H9 (cell line): ENCODE results near the gene SLC30A1. TPM values are rescaled to one million over a fixed set of nuclear protein-coding genes. Genes with fewer than 3 reads are reported as not detected.

ENCODE experiments used
- DNase-seq: peaks from one replicate; pipeline ENCODE4 v3.0.0-alpha.2; 2017
- H2AFZ ChIP-seq: one replicate; pipeline ENCODE4 v1.6.1; 2013; ENCODE audit warnings: mild to moderate bottlenecking, low read length, control low read depth, moderate library complexity
- H2AK5ac ChIP-seq: 2 replicates; pipeline ENCODE4 v1.6.1; 2013; ENCODE audit warnings: low read length, control low read depth, mixed read lengths; ENCODE audit not compliant: insufficient read length
- H2BK120ac ChIP-seq: one replicate; pipeline ENCODE4 v1.6.1; 2013; ENCODE audit warnings: low read depth, mild to moderate bottlenecking, low read length, control low read depth, inconsistent platforms; ENCODE audit not compliant: poor library complexity, severe bottlenecking
- H2BK12ac ChIP-seq: 2 replicates; pipeline ENCODE4 v1.6.1; 2013; ENCODE audit warnings: low read length, control low read depth, mixed read lengths, low read depth; ENCODE audit not compliant: insufficient read length
- H2BK15ac ChIP-seq: 2 replicates; pipeline ENCODE4 v1.6.1; 2013; ENCODE audit warnings: low read depth, low read length, control low read depth
- H2BK20ac ChIP-seq: one replicate; pipeline ENCODE4 v1.6.1; 2013; ENCODE audit warnings: low read depth, mild to moderate bottlenecking, low read length, control low read depth, inconsistent platforms; ENCODE audit not compliant: poor library complexity, severe bottlenecking
- H2BK5ac ChIP-seq: 2 replicates; pipeline ENCODE4 v1.6.1; 2013; ENCODE audit warnings: low read length, control low read depth, mixed read lengths; ENCODE audit not compliant: insufficient read length
- H3K14ac ChIP-seq: 2 replicates; pipeline ENCODE4 v1.6.1; 2013; ENCODE audit warnings: low read length, control low read depth; ENCODE audit not compliant: insufficient read depth
- H3K18ac ChIP-seq: 2 replicates; pipeline ENCODE4 v1.6.1; 2013; ENCODE audit warnings: low read depth, mild to moderate bottlenecking, mixed read lengths, low read length, control low read depth; ENCODE audit not compliant: insufficient read length
- H3K23ac ChIP-seq: 2 replicates; pipeline ENCODE4 v1.6.1; 2013; ENCODE audit warnings: low read length, control low read depth, mixed read lengths, low read depth; ENCODE audit not compliant: insufficient read length
- H3K23me2 ChIP-seq: 2 replicates; pipeline ENCODE4 v1.6.1; 2013; ENCODE audit warnings: low read depth, mild to moderate bottlenecking, mixed read lengths, low read length, control low read depth; ENCODE audit not compliant: insufficient read length, poor library complexity, severe bottlenecking
- H3K27ac ChIP-seq: 2 replicates; pipeline ENCODE4 v1.5.1; 2013; ENCODE audit warnings: low read length, control low read depth, mixed read lengths, low read depth; ENCODE audit not compliant: insufficient read length
- H3K27me3 ChIP-seq: 2 replicates; pipeline ENCODE4 v1.6.1; 2013; ENCODE audit warnings: low read length, control low read depth, inconsistent platforms; ENCODE audit not compliant: insufficient read depth
- H3K4ac ChIP-seq: 2 replicates; pipeline ENCODE4 v1.6.1; 2013; ENCODE audit warnings: low read depth, mild to moderate bottlenecking, control low read depth, inconsistent platforms, low read length, moderate library complexity
- H3K4me1 ChIP-seq: 2 replicates; pipeline ENCODE4 v1.6.1; 2013; ENCODE audit warnings: low read length, control low read depth, inconsistent platforms; ENCODE audit not compliant: insufficient read depth
- H3K4me2 ChIP-seq: 2 replicates; pipeline ENCODE4 v1.6.1; 2013; ENCODE audit warnings: low read length, control low read depth, mixed read lengths; ENCODE audit not compliant: insufficient read length, insufficient read depth
- H3K56ac ChIP-seq: 2 replicates; pipeline ENCODE4 v1.6.1; 2013; ENCODE audit warnings: low read depth, mild to moderate bottlenecking, mixed read lengths, low read length, control low read depth; ENCODE audit not compliant: insufficient read length
- H3K79me1 ChIP-seq: 2 replicates; pipeline ENCODE4 v1.6.1; 2013; ENCODE audit warnings: low read depth, mild to moderate bottlenecking, moderate library complexity, low read length, control low read depth, inconsistent platforms; ENCODE audit not compliant: insufficient read depth, poor library complexity, severe bottlenecking
- H3K79me2 ChIP-seq: 2 replicates; pipeline ENCODE4 v1.6.1; 2013; ENCODE audit warnings: low read length, control low read depth, inconsistent platforms; ENCODE audit not compliant: insufficient read depth
- H3K9ac ChIP-seq: 2 replicates; pipeline ENCODE4 v1.6.1; 2013; ENCODE audit warnings: low read length, control low read depth, mixed read lengths; ENCODE audit not compliant: insufficient read length; ENCODE audit errors: extremely low read depth
- H3K9me3 ChIP-seq: one replicate; pipeline ENCODE4 v1.6.1; 2013; ENCODE audit warnings: low read depth, low read length, inconsistent platforms; ENCODE audit not compliant: control insufficient read depth
- H3T11ph ChIP-seq: one replicate; pipeline ENCODE4 v1.6.1; 2013; ENCODE audit warnings: mild to moderate bottlenecking, low read length, control low read depth, inconsistent platforms
- H4K20me1 ChIP-seq: one replicate; pipeline ENCODE4 v1.6.1; 2013; ENCODE audit not compliant: control insufficient read depth, insufficient read length, insufficient read depth
- H4K5ac ChIP-seq: 2 replicates; pipeline ENCODE4 v1.6.1; 2013; ENCODE audit warnings: low read depth, mild to moderate bottlenecking, mixed read lengths, low read length, control low read depth; ENCODE audit not compliant: insufficient read length
- H4K8ac ChIP-seq: replicated peaks from 2 replicates; pipeline ENCODE4 v1.6.1; 2013; ENCODE audit warnings: low read length, control low read depth, mixed read lengths, low read depth; ENCODE audit not compliant: insufficient read length
- H4K91ac ChIP-seq: 2 replicates; pipeline ENCODE4 v1.6.1; 2013; ENCODE audit warnings: low read depth, mild to moderate bottlenecking, moderate library complexity, mixed read lengths, low read length, control low read depth; ENCODE audit not compliant: insufficient read length
- H3K27ac Mint-ChIP-seq, 3 experiments: 2 replicates in 2 of 3; 3 replicates in 1 of 3; pipeline ENCODE4 v1.8.0; 2020 to 2021; ENCODE audit warnings: mixed read lengths in 3 of 3, mild to moderate bottlenecking in 1 of 3, moderate library complexity in 1 of 3
- H3K27me3 Mint-ChIP-seq: 2 replicates; pipeline ENCODE4 v1.8.0; 2021; ENCODE audit warnings: low read depth, mild to moderate bottlenecking, moderate library complexity, mixed read lengths
- H3K36me3 Mint-ChIP-seq, 3 experiments: 2 replicates in 2 of 3; 3 replicates in 1 of 3; pipeline ENCODE4 v1.8.0; 2020 to 2021; ENCODE audit warnings: low read depth in 3 of 3, mixed read lengths in 3 of 3; ENCODE audit not compliant: insufficient read depth in 1 of 3
- H3K4me1 Mint-ChIP-seq, 2 experiments: 2 replicates each; pipeline ENCODE4 v1.8.0; 2020; ENCODE audit warnings: mixed read lengths in 2 of 2
- H3K4me3 Mint-ChIP-seq, 2 experiments: 2 replicates in 1 of 2; 3 replicates in 1 of 2; pipeline ENCODE4 v1.8.0; 2020 to 2021; ENCODE audit warnings: mild to moderate bottlenecking in 2 of 2, mixed read lengths in 2 of 2, moderate library complexity in 1 of 2
- H3K9me3 Mint-ChIP-seq, 2 experiments: 2 replicates in 1 of 2; 3 replicates in 1 of 2; pipeline ENCODE4 v1.8.0; 2020; ENCODE audit warnings: mild to moderate bottlenecking in 2 of 2, mixed read lengths in 2 of 2, moderate library complexity in 1 of 2
- total RNA-seq: library from RNA; stranded (reverse); gene quantifications from 2 replicates; pipeline ENCODE4 v1.2.1, GENCODE V29; 2021
- TF ChIP-seq, protein P1 (sequence below): fragments of 200-600 bp; sonication (generic); conservative IDR thresholded peaks from 3 replicates; pipeline ENCODE4 v1.8.0; 2021; ENCODE audit warnings: antibody characterized with exemption, mild to moderate bottlenecking

Gene SLC30A1
- total RNA-seq, 1 experiment from 2014 or later: 17.1 TPM

DNA sequence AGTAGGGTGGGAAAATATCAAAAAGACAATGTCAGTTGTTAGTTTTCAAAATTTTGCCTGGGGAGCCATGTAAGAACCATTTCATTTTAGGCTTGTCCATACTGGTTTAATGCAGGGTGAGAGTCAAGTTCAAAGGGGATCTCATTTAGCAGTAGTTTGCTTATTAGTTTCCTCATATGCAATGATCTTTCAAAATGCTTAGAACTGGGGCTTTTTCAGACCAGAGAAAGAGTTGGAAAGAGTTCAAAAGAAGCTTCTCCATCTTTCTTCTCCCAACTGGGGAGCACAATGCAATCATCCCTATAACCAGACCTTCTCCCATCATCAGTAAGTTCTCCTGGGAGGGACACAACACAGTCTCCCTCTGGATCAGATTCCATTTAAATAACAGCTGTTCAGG, 16.5 kb upstream of the SLC30A1 start:
- Histone ChIP-seq H3K23me2 (no peaks in the 10 kb centered on the region), H3K14ac (no peak overlapping the region), H3K9me3 (no peaks in the 10 kb centered on the region), H2AK5ac (no peak overlapping the region), H2BK15ac (no peak overlapping the region), H2BK12ac (no peak overlapping the region), H3K79me1 (no peaks in the 10 kb centered on the region), H2AFZ (no peak overlapping the region), H3K4ac (no peak overlapping the region), H2BK120ac (no peak overlapping the region), H3K9ac (no peak overlapping the region), H3K23ac (no peak overlapping the region), H4K91ac (no peak overlapping the region), H3K56ac (no peak overlapping the region), H3T11ph (no peak overlapping the region), H4K8ac (no peak overlapping the region), H3K27ac (no peak overlapping the region), H3K4me1 (no peaks in the 10 kb centered on the region), H3K79me2 (no peaks in the 10 kb centered on the region), H4K5ac (no peak overlapping the region), H3K4me2 (no peak overlapping the region), H2BK5ac (no peak overlapping the region), H3K27me3 (no peaks in the 10 kb centered on the region), H2BK20ac (no peak overlapping the region), H4K20me1 (no peaks in the 10 kb centered on the region), H3K18ac (no peak overlapping the region)
- Mint-ChIP-seq H3K27me3 (no peaks in the 10 kb centered on the region; the same call in 1 of the 2 replicates), H3K9me3 (no peaks in the 10 kb centered on the region), H3K27ac (no peak overlapping the region; a peak in 1 of 7 replicates), H3K36me3 (no peaks in the 10 kb centered on the region), H3K4me3 (no peak overlapping the region), H3K4me1 (no peaks in the 10 kb centered on the region)
- DNase-seq: no peak
- TF ChIP-seq, protein P1, sequence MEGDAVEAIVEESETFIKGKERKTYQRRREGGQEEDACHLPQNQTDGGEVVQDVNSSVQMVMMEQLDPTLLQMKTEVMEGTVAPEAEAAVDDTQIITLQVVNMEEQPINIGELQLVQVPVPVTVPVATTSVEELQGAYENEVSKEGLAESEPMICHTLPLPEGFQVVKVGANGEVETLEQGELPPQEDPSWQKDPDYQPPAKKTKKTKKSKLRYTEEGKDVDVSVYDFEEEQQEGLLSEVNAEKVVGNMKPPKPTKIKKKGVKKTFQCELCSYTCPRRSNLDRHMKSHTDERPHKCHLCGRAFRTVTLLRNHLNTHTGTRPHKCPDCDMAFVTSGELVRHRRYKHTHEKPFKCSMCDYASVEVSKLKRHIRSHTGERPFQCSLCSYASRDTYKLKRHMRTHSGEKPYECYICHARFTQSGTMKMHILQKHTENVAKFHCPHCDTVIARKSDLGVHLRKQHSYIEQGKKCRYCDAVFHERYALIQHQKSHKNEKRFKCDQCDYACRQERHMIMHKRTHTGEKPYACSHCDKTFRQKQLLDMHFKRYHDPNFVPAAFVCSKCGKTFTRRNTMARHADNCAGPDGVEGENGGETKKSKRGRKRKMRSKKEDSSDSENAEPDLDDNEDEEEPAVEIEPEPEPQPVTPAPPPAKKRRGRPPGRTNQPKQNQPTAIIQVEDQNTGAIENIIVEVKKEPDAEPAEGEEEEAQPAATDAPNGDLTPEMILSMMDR: no peak
